HepG2 (cell line): ENCODE data around the gene GLYR1. TPM values are rescaled to one million over a fixed set of nuclear protein-coding genes. Genes with fewer than 3 reads are reported as not detected.

Experiments
- ATF3 ChIP-seq: sonication (generic); formaldehyde crosslinking; IDR thresholded peaks from 2 replicates; pipeline ENCODE4 v1.4.0; 2020; ENCODE audit warnings: missing genetic modification reagents
- BRCA1 ChIP-seq: sonication (generic); formaldehyde crosslinking; IDR thresholded peaks from 2 replicates; pipeline ENCODE4 v1.4.0; 2020; ENCODE audit warnings: missing genetic modification reagents
- ETV6 ChIP-seq: sonication (generic); formaldehyde crosslinking; conservative IDR thresholded peaks from 2 replicates; pipeline ENCODE4 v1.4.0; 2020; ENCODE audit warnings: missing genetic modification reagents
- GTF3A ChIP-seq: sonication (generic); formaldehyde crosslinking; conservative IDR thresholded peaks from 2 replicates; pipeline ENCODE4 v1.4.0; 2020; ENCODE audit warnings: mild to moderate bottlenecking, missing genetic modification reagents
- HOXA9 ChIP-seq: sonication (generic); formaldehyde crosslinking; IDR thresholded peaks from 2 replicates; pipeline ENCODE4 v1.8.1; 2022; ENCODE audit warnings: missing genetic modification reagents, mild to moderate bottlenecking, moderate library complexity, borderline replicate concordance
- IKZF4 ChIP-seq: sonication (generic); formaldehyde crosslinking; IDR thresholded peaks from 2 replicates; pipeline ENCODE4 v1.5.1; 2020; ENCODE audit warnings: borderline replicate concordance, mild to moderate bottlenecking, low read depth, missing genetic modification reagents; ENCODE audit errors: not compliant biosample characterization
- IRX3 ChIP-seq: sonication (generic); formaldehyde crosslinking; IDR thresholded peaks from 2 replicates; pipeline ENCODE4 v1.8.1; 2023; ENCODE audit warnings: mild to moderate bottlenecking, low read depth, missing genetic modification reagents, borderline replicate concordance
- KDM5A ChIP-seq: fragments of 200-600 bp; sonication (generic); IDR thresholded peaks from 2 replicates; pipeline ENCODE4 v1.7.0; 2018; ENCODE audit warnings: antibody characterized with exemption, mild to moderate bottlenecking, low read length, borderline replicate concordance
- NONO ChIP-seq, 2 experiments: fragments of 450-650 bp in 1 of 2; sonication (generic) in 1 of 2; formaldehyde crosslinking in 1 of 2; IDR thresholded peaks in 1 of 2; conservative IDR thresholded peaks in 1 of 2; 2 replicates each; pipeline versions ENCODE4 v1.6.1 to v1.8.0; 2017 to 2022; ENCODE audit warnings: mild to moderate bottlenecking in 1 of 2, missing genetic modification reagents in 1 of 2, moderate library complexity in 1 of 2
- NR2F2 ChIP-seq: IDR thresholded peaks from 2 replicates; pipeline ENCODE4 v1.6.1; 2012; ENCODE audit warnings: low read depth, inconsistent platforms, borderline replicate concordance
- PHF20 ChIP-seq: sonication (generic); formaldehyde crosslinking; IDR thresholded peaks from 2 replicates; pipeline ENCODE4 v1.5.0; 2020; ENCODE audit warnings: mild to moderate bottlenecking, missing genetic modification reagents
- RAD21 ChIP-seq: fragments of 450-650 bp; formaldehyde crosslinking; IDR thresholded peaks from 2 replicates; pipeline ENCODE4 v1.5.0; 2020; ENCODE audit warnings: mild to moderate bottlenecking
- REXO4 ChIP-seq: sonication (generic); formaldehyde crosslinking; IDR thresholded peaks from 2 replicates; pipeline ENCODE4 v1.8.0; 2022; ENCODE audit warnings: missing genetic modification reagents, mild to moderate bottlenecking, borderline replicate concordance
- SMAD1 ChIP-seq: sonication (generic); formaldehyde crosslinking; IDR thresholded peaks from 2 replicates; pipeline ENCODE4 v1.4.0; 2020; ENCODE audit warnings: missing genetic modification reagents, low read depth, mild to moderate bottlenecking, borderline replicate concordance
- SOX13 ChIP-seq, 3 experiments: fragments of 450-650 bp in 1 of 3; sonication (generic) in 1 of 3; formaldehyde crosslinking in 1 of 3; IDR thresholded peaks in 2 of 3; conservative IDR thresholded peaks in 1 of 3; 2 replicates each; pipeline versions ENCODE4 v1.5.0 to v1.6.1; 2016 to 2020; ENCODE audit warnings: antibody characterized with exemption in 1 of 3, mild to moderate bottlenecking in 1 of 3, missing compliant biosample characterization in 1 of 3, missing genetic modification reagents in 1 of 3, moderate library complexity in 1 of 3
- SSRP1 ChIP-seq: IDR thresholded peaks from 2 replicates; pipeline ENCODE4 v1.6.1; 2016; ENCODE audit warnings: control low read depth
- YEATS4 ChIP-seq: sonication (generic); formaldehyde crosslinking; IDR thresholded peaks from 2 replicates; pipeline ENCODE4 v1.4.0; 2020; ENCODE audit warnings: missing genetic modification reagents, borderline replicate concordance
- ZBTB3 ChIP-seq: sonication (generic); formaldehyde crosslinking; IDR thresholded peaks from 2 replicates; pipeline ENCODE4 v1.4.0; 2020; ENCODE audit warnings: low read depth, mild to moderate bottlenecking, moderate library complexity, missing genetic modification reagents, borderline replicate concordance
- ZBTB42 ChIP-seq: sonication (generic); formaldehyde crosslinking; IDR thresholded peaks from 2 replicates; pipeline ENCODE4 v1.5.0; 2020; ENCODE audit warnings: mild to moderate bottlenecking, missing genetic modification reagents
- ZC3H13 ChIP-seq: sonication (generic); formaldehyde crosslinking; IDR thresholded peaks from 2 replicates; pipeline ENCODE4 v1.8.1; 2023; ENCODE audit warnings: mild to moderate bottlenecking, missing genetic modification reagents, moderate library complexity
- ZFP90 ChIP-seq: sonication (generic); formaldehyde crosslinking; IDR thresholded peaks from 2 replicates; pipeline ENCODE4 v1.8.0; 2022; ENCODE audit warnings: missing genetic modification reagents, mild to moderate bottlenecking, inconsistent platforms, borderline replicate concordance
- ZNF138 ChIP-seq: sonication (generic); formaldehyde crosslinking; IDR thresholded peaks from 2 replicates; pipeline ENCODE4 v1.5.0; 2020; ENCODE audit warnings: mild to moderate bottlenecking, low read depth, missing genetic modification reagents
- ZNF232 ChIP-seq: sonication (generic); formaldehyde crosslinking; IDR thresholded peaks from 2 replicates; pipeline ENCODE4 v1.4.0; 2020; ENCODE audit warnings: missing genetic modification reagents, borderline replicate concordance
- ZNF24 ChIP-seq: fragments of 450-650 bp; IDR thresholded peaks from 2 replicates; pipeline ENCODE4 v1.6.1; 2017; ENCODE audit warnings: antibody characterized with exemption, mild to moderate bottlenecking
- ZNF296 ChIP-seq: sonication (generic); formaldehyde crosslinking; conservative IDR thresholded peaks from 2 replicates; pipeline ENCODE4 v1.5.0; 2020; ENCODE audit warnings: mild to moderate bottlenecking, missing genetic modification reagents
- ZNF441 ChIP-seq: sonication (generic); formaldehyde crosslinking; IDR thresholded peaks from 2 replicates; pipeline ENCODE4 v1.7.0; 2021; ENCODE audit warnings: missing genetic modification reagents, borderline replicate concordance
- ZNF747 ChIP-seq: sonication (generic); formaldehyde crosslinking; IDR thresholded peaks from 2 replicates; pipeline ENCODE4 v1.8.1; 2023; ENCODE audit warnings: missing genetic modification reagents, mild to moderate bottlenecking, borderline replicate concordance
- ZNF773 ChIP-seq: sonication (generic); formaldehyde crosslinking; IDR thresholded peaks from 2 replicates; pipeline ENCODE4 v1.4.0; 2020; ENCODE audit warnings: missing genetic modification reagents, borderline replicate concordance
- ZSCAN25 ChIP-seq: sonication (generic); formaldehyde crosslinking; IDR thresholded peaks from 2 replicates; pipeline ENCODE4 v1.8.0; 2022; ENCODE audit warnings: mild to moderate bottlenecking, missing genetic modification reagents
- polyA plus RNA-seq, 8 experiments: library from polyadenylated mRNA; depleted of rRNA in 3 of 8; stranded (reverse) in 7 of 8; unstranded in 1 of 8; fragments of >200 nt; fragmentation: Illumina TruSeq in 4 of 8; extraction: Trizol in 4 of 8; gene quantifications; 2 replicates each; pipeline versions ENCODE4 v1.2.1 to v1.2.3, GENCODE V29; 2011 to 2016; ENCODE audit warnings: low read depth in 4 of 8, missing spikeins in 1 of 8, mixed read lengths in 1 of 8; ENCODE audit not compliant: insufficient read depth in 1 of 8
- total RNA-seq, 5 experiments: library from RNA; depleted of rRNA; stranded (reverse); fragments of >200 nt; fragmentation: Illumina TruSeq; extraction: Trizol; gene quantifications; 2 replicates each; pipeline ENCODE4 v1.2.3, GENCODE V29; 2016; ENCODE audit warnings: low read depth in 1 of 5

The GLYR1 gene
- total and polyA plus RNA-seq, 2 of the 13 experiments (the other 11 are each of a cell fraction or from before 2014, with no cell fraction given) = 28.3 to 48.7 TPM

DNA sequence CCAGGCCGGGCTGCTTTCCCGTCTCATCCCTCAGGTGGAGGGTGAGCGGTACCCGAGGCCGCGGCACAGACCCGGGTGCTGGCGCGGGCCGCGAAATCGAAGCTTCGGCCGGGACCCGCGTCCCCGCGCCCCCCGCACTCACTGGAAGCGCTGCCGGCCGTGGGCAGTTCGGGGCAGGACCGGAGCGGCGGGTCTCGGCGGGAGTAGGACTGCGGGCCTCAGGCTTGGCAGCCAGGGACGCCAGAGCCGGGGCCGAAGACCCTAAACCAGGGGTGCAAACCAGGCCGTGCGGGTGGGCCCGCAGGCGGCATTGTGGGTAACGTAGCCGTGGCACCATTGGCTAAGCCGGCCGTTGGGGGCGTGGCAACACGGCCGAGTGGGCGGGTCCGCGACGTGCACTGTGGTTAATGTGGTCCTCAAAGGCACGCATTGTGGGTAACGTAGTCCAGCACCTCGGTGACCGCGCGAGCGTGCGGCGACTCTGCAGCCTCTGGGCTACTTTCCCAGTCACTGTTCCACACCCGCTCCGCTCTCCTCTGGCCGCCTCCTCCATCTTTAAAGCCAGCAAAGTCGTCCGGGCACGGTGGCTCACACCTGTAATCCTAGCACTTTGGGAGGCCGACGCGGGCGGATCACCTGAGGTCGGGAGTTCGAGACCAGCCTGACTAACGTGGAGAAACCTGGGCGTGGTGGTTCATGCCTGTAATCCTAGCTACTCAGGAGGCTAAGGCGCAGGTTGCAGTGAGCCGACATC is 80.0 kb downstream of the GLYR1 start, which contains the start of gene ZNF500 (continued):
- TF ChIP-seq ZNF138 = peak; percentile 29; the same call in 1 of the 2 replicates
- TF ChIP-seq BRCA1 (CRISPR knock-in tag) = no peak
- peak; percentile 75; the same call in 1 of the 2 replicates for TF ChIP-seq ZNF773 (CRISPR knock-in tag)
- no peak for TF ChIP-seq SOX13 (IDR thresholded peaks at IDR 0.05)
- TF ChIP-seq SOX13 (CRISPR knock-in tag; conservative IDR thresholded peaks at IDR 0.05 in 1 of 2, IDR thresholded peaks at IDR 0.05 in 1 of 2) = no peak
- TF ChIP-seq IKZF4 (CRISPR knock-in tag) = no peak
- no peak for TF ChIP-seq SMAD1 (CRISPR knock-in tag)
- peak; percentile 96 for TF ChIP-seq ZNF441 (CRISPR knock-in tag)
- TF ChIP-seq PHF20 (CRISPR knock-in tag) = peak; percentile 77
- no peak for TF ChIP-seq NONO (IDR thresholded peaks at IDR 0.05)
- TF ChIP-seq NONO (CRISPR knock-in tag; conservative IDR thresholded peaks at IDR 0.05) = peak; percentile 62; the same call in 1 of the 2 replicates
- TF ChIP-seq RAD21 = 0 out of 2 replicates have a peak, but pooled peaks have one; percentile 15
- no peak; the same call in 1 of the 2 replicates for TF ChIP-seq ZNF232 (CRISPR knock-in tag)
- TF ChIP-seq NR2F2 = no peak
- 0 out of 2 replicates have a peak, but pooled peaks have one; percentile 3 for TF ChIP-seq GTF3A
- peak; percentile 43; the same call in 1 of the 2 replicates for TF ChIP-seq ZFP90
- TF ChIP-seq IRX3 (CRISPR knock-in tag) = no peak
- TF ChIP-seq YEATS4 (CRISPR knock-in tag) = peak; percentile 64; the same call in 1 of the 2 replicates
- no peak; the same call in 1 of the 2 replicates for TF ChIP-seq ZNF747
- TF ChIP-seq ZNF24 = no peak
- peak; percentile 51; the same call in 1 of the 2 replicates for TF ChIP-seq SSRP1 (CRISPR knock-in tag)
- no peak for TF ChIP-seq ZBTB3 (CRISPR knock-in tag)
- peak; percentile 48; the same call in 1 of the 2 replicates for TF ChIP-seq ETV6 (CRISPR knock-in tag)
- TF ChIP-seq ZBTB42 (CRISPR knock-in tag) = peak; percentile 52; the same call in 1 of the 2 replicates
- no peak for TF ChIP-seq ZNF296 (CRISPR knock-in tag)
- TF ChIP-seq REXO4 (CRISPR knock-in tag) = no peak
- TF ChIP-seq HOXA9 = 0 out of 2 replicates have a peak, but pooled peaks have one; percentile 29
- TF ChIP-seq ZC3H13 (CRISPR knock-in tag) = no peak; the same call in 1 of the 2 replicates
- TF ChIP-seq KDM5A = peak; percentile 79
- TF ChIP-seq ZSCAN25 = 0 out of 2 replicates have a peak, but pooled peaks have one; percentile 29
- peak; percentile 56; the same call in 1 of the 2 replicates for TF ChIP-seq ATF3 (CRISPR knock-in tag)
